Measurements from ENCODE around the gene RASSF4. TPM values are rescaled to one million over a fixed set of nuclear protein-coding genes. Genes with fewer than 3 reads are reported as not detected.

Gene RASSF4
- total and polyA plus RNA-seq, 2 donors from 2014 or later, result 76.4 to 83.1 TPM

- FAIRE-seq, result no peak
- intact Hi-C loops (cut with DNase I), result no loop called here
- peaks cover 5 to 57% (median 37%) of the 10 kb centered on the region in 3 donors for H3K4me1 ChIP-seq (ENCODE audit: control insufficient read depth in 2 of 3, insufficient read depth in 2 of 3, low read depth in 1 of 3, low read length in 3 of 3)
These were observed 9.1 kb downstream of the RASSF4 start for GRCh38 chr10:44968500-44969400.

GRCh38 chr10:44969854-44970253 lies 10.3 kb downstream of the RASSF4 start:
- Histone ChIP-seq H3K27ac (ENCODE audit: low read depth in 2 of 2, low read length in 2 of 2) (no peak overlapping the region), H3K4me1 (ENCODE audit: control insufficient read depth in 2 of 3, insufficient read depth in 2 of 3, low read depth in 1 of 3, low read length in 3 of 3) (peaks cover 5 to 56% (median 37%) of the 10 kb centered on the region in 3 donors)

More at GRCh38 chr10:44968500-44969400, 9.1 kb downstream of the RASSF4 start:
- TF ChIP-seq CTCF (IDR thresholded peaks at IDR 0.05; ENCODE audit: borderline replicate concordance, extremely low read depth, insufficient read depth), result no peak
- no peak overlapping the region for H3K4me3 ChIP-seq (ENCODE audit: low read length in 3 of 3)
- H3K27me3 ChIP-seq (ENCODE audit: control insufficient read depth, insufficient read depth, low read length), result no peaks in the 10 kb centered on the region
- DNase-seq, result no peak
- H3K9ac ChIP-seq (ENCODE audit: low read length in 3 of 3), result no peak overlapping the region
- H3K27ac ChIP-seq (ENCODE audit: low read depth in 2 of 2, low read length in 2 of 2), result no peak overlapping the region
- H3K36me3 ChIP-seq (ENCODE audit: control insufficient read depth in 2 of 3, insufficient read depth in 3 of 3, low read length in 3 of 3), result peaks cover 0 to 25% (median 25%) of the 10 kb centered on the region in 3 donors
- no peaks in the 10 kb centered on the region for H3K9me3 ChIP-seq (ENCODE audit: control insufficient read depth in 2 of 3, insufficient read depth in 1 of 3, low read length in 3 of 3)

GRCh38 chr10:44970812-44971395 lies 11.3 kb downstream of the RASSF4 start:
- intact Hi-C loops (cut with DNase I), result no loop called here

More at GRCh38 chr10:44969854-44970253, 10.3 kb downstream of the RASSF4 start:
- no peak overlapping the region for H3K9ac ChIP-seq (ENCODE audit: low read length in 3 of 3)
- H3K9me3 ChIP-seq (ENCODE audit: control insufficient read depth in 2 of 3, insufficient read depth in 1 of 3, low read length in 3 of 3), result no peaks in the 10 kb centered on the region
- intact Hi-C loops (cut with DNase I), result no loop called here
- H3K4me3 ChIP-seq (ENCODE audit: low read length in 3 of 3), result no peak overlapping the region
- DNase-seq (no peak), FAIRE-seq (no peak)
- peaks cover 0 to 25% (median 25%) of the 10 kb centered on the region in 3 donors for H3K36me3 ChIP-seq (ENCODE audit: control insufficient read depth in 2 of 3, insufficient read depth in 3 of 3, low read length in 3 of 3)
- TF ChIP-seq CTCF (IDR thresholded peaks at IDR 0.05; ENCODE audit: borderline replicate concordance, extremely low read depth, insufficient read depth), result no peak
- H3K27me3 ChIP-seq (ENCODE audit: control insufficient read depth, insufficient read depth, low read length), result no peaks in the 10 kb centered on the region

More at GRCh38 chr10:44970812-44971395, 11.3 kb downstream of the RASSF4 start:
- Histone ChIP-seq H3K27me3 (ENCODE audit: control insufficient read depth, insufficient read depth, low read length) (no peaks in the 10 kb centered on the region), H3K9ac (ENCODE audit: low read length in 3 of 3) (no peak overlapping the region), H3K4me3 (ENCODE audit: low read length in 3 of 3) (no peak overlapping the region), H3K27ac (ENCODE audit: low read depth in 2 of 2, low read length in 2 of 2) (no peak overlapping the region), H3K4me1 (ENCODE audit: control insufficient read depth in 2 of 3, insufficient read depth in 2 of 3, low read depth in 1 of 3, low read length in 3 of 3) (peaks cover 4 to 51% (median 34%) of the 10 kb centered on the region in 3 donors), H3K9me3 (ENCODE audit: control insufficient read depth in 2 of 3, insufficient read depth in 1 of 3, low read length in 3 of 3) (no peaks in the 10 kb centered on the region), H3K36me3 (ENCODE audit: control insufficient read depth in 2 of 3, insufficient read depth in 3 of 3, low read length in 3 of 3) (peaks cover 0 to 26% (median 25%) of the 10 kb centered on the region in 3 donors)
- DNase-seq (no peak), FAIRE-seq (no peak)
- TF ChIP-seq CTCF (IDR thresholded peaks at IDR 0.05; ENCODE audit: borderline replicate concordance, extremely low read depth, insufficient read depth), result no peak

Measured in kidney (tissue), 14 donors.